GM12878 (cell line): Measurements from ENCODE around the gene SRSF10. TPM values are rescaled to one million over a fixed set of nuclear protein-coding genes. Genes with fewer than 3 reads are reported as not detected.

Experiments used
- ATAC-seq: fragments of 200-7000 bp; cut with Tn5 transposase; 3 replicates; pipeline ENCODE4 v1.9.1; 2020; ENCODE audit warnings: mild to moderate bottlenecking, moderate library complexity
- BruUV-seq: library from RNA; stranded (reverse); fragments of 400-500 nt; replicated peaks from 2 replicates; lab custom pipeline; 2021; lab: Mats Ljungman, UMichigan
- CTCF ChIA-PET: fragments of 300-600 bp; sonication (Branson Sonifier 250); formaldehyde crosslinking; extraction: SDS; loops from one replicate; lab custom pipeline; 2021; ENCODE audit warnings: inconsistent platforms; lab: Yijun Ruan, JAX
- POLR2A ChIA-PET: fragments of 350-600 bp; formaldehyde crosslinking; extraction: SDS; loops from one replicate; lab custom pipeline; 2021; ENCODE audit warnings: inconsistent platforms; lab: Charles Lee
- RAD21 ChIA-PET: fragments of 300-600 bp; sonication (Branson Sonifier 250); formaldehyde crosslinking; loops from one replicate; lab custom pipeline; 2023; ENCODE audit warnings: antibody characterized with exemption; ENCODE audit not compliant: unreplicated experiment; lab: Charles Lee
- SMC1A ChIA-PET: fragments of 300-600 bp; sonication (Branson Sonifier 250); formaldehyde crosslinking; loops from one replicate; lab custom pipeline; 2023; ENCODE audit not compliant: unreplicated experiment, uncharacterized antibody; lab: Charles Lee
- DNase-seq: peaks from one replicate; pipeline ENCODE4 v3.0.0-alpha.2; 2011; ENCODE audit warnings: low read depth, low spot score
- FAIRE-seq: peaks from 3 replicates; lab custom pipeline; 2011; peaks lifted over from hg19 to GRCh38; lab: Jason Lieb, UNC
- H2AFZ ChIP-seq: 2 replicates; pipeline ENCODE4 v1.6.0; 2011; ENCODE audit warnings: low read depth, low read length, control low read depth; ENCODE audit not compliant: control insufficient read depth
- H3K27ac ChIP-seq: 2 replicates; pipeline ENCODE4 v1.5.1; 2011; ENCODE audit warnings: control low read depth; ENCODE audit not compliant: control insufficient read depth, insufficient read depth
- H3K27me3 ChIP-seq, 2 experiments: replicated peaks in 1 of 2; 2 replicates each; pipeline versions ENCODE4 v1.6.0 to v1.6.1; 2011; ENCODE audit warnings: low read length in 1 of 2; ENCODE audit not compliant: control insufficient read depth in 2 of 2, insufficient read depth in 2 of 2
- H3K36me3 ChIP-seq, 2 experiments: 2 replicates each; pipeline ENCODE4 v1.5.1; 2011; ENCODE audit warnings: low read length in 1 of 2; ENCODE audit not compliant: control insufficient read depth in 2 of 2, insufficient read depth in 2 of 2
- H3K4me1 ChIP-seq: 2 replicates; pipeline ENCODE4 v1.6.1; 2011; ENCODE audit warnings: mild to moderate bottlenecking, low read length, moderate library complexity, mixed read lengths; ENCODE audit not compliant: control insufficient read depth, insufficient read depth
- H3K4me2 ChIP-seq: 2 replicates; pipeline ENCODE4 v1.6.0; 2011; ENCODE audit warnings: control low read depth; ENCODE audit not compliant: control insufficient read depth, insufficient read depth
- H3K4me3 ChIP-seq: fragments of 200-600 bp; sonication (generic); 2 replicates; pipeline ENCODE4 v1.5.1; 2016
- H3K79me2 ChIP-seq: 2 replicates; pipeline ENCODE4 v1.6.0; 2011; ENCODE audit warnings: low read length; ENCODE audit not compliant: control insufficient read depth, insufficient read depth
- H3K9ac ChIP-seq: 2 replicates; pipeline ENCODE4 v1.8.0; 2011; ENCODE audit warnings: low read length, control low read depth, mixed read lengths; ENCODE audit not compliant: control insufficient read depth, insufficient read depth
- H3K9me3 ChIP-seq: replicated peaks from 3 replicates; pipeline ENCODE4 v1.5.1; 2011; ENCODE audit warnings: mild to moderate bottlenecking, low read length; ENCODE audit not compliant: control insufficient read depth, insufficient read depth
- H4K20me1 ChIP-seq: 2 replicates; pipeline ENCODE4 v1.6.0; 2011; ENCODE audit not compliant: control insufficient read depth, insufficient read depth
- CBX5 ChIP-seq: sonication (generic); IDR thresholded peaks from 2 replicates; pipeline ENCODE4 v1.6.1; 2016; ENCODE audit warnings: low read depth, moderate library complexity, mild to moderate bottlenecking, inconsistent platforms
- CEBPB ChIP-seq, 2 experiments: fragments of 150-350 bp in 1 of 2; IDR thresholded peaks; 2 replicates each; pipeline ENCODE4 v1.6.1; 2012 to 2014; ENCODE audit warnings: low read depth in 2 of 2, low read length in 2 of 2, borderline replicate concordance in 1 of 2, inconsistent platforms in 1 of 2
- CREB1 ChIP-seq: IDR thresholded peaks from 2 replicates; pipeline ENCODE4 v1.6.1; 2012; ENCODE audit warnings: low read depth, mild to moderate bottlenecking, inconsistent platforms
- JUNB ChIP-seq: IDR thresholded peaks from 2 replicates; pipeline ENCODE4 v1.6.1; 2016; ENCODE audit warnings: antibody characterized with exemption, mild to moderate bottlenecking
- MEF2B ChIP-seq: fragments of 450-650 bp; IDR thresholded peaks from 2 replicates; pipeline ENCODE4 v1.6.1; 2018; ENCODE audit warnings: mild to moderate bottlenecking, moderate library complexity; ENCODE audit not compliant: partially characterized antibody, poor library complexity, severe bottlenecking
- MTA2 ChIP-seq: fragments of 450-650 bp; IDR thresholded peaks from 2 replicates; pipeline ENCODE4 v1.6.1; 2016; ENCODE audit warnings: low read depth, mild to moderate bottlenecking, moderate library complexity
- NFYB ChIP-seq: IDR thresholded peaks from 2 replicates; pipeline ENCODE4 v1.6.1; 2011; ENCODE audit warnings: low read depth, mild to moderate bottlenecking, low read length, improper control_type of control experiment, moderate library complexity; ENCODE audit not compliant: insufficient read depth
- NR2F1 ChIP-seq: fragments of 450-650 bp; conservative IDR thresholded peaks from 2 replicates; pipeline ENCODE4 v1.6.1; 2017; ENCODE audit warnings: mild to moderate bottlenecking
- RELA ChIP-seq: fragments of 450-650 bp; IDR thresholded peaks from 2 replicates; pipeline ENCODE4 v1.8.0; 2014; ENCODE audit warnings: borderline replicate concordance; ENCODE audit not compliant: partially characterized antibody
- RFX5 ChIP-seq: IDR thresholded peaks from 2 replicates; pipeline ENCODE4 v1.6.1; 2011; ENCODE audit warnings: low read depth, low read length, improper control_type of control experiment
- SREBF1 ChIP-seq: IDR thresholded peaks from 2 replicates; pipeline ENCODE4 v1.6.1; 2012; ENCODE audit warnings: mild to moderate bottlenecking, low read length
- SREBF2 ChIP-seq: IDR thresholded peaks from 2 replicates; pipeline ENCODE4 v1.6.1; 2012; ENCODE audit warnings: mild to moderate bottlenecking, low read length
- ZNF207 ChIP-seq: fragments of 450-650 bp; IDR thresholded peaks from 2 replicates; pipeline ENCODE4 v1.6.1; 2014; ENCODE audit warnings: antibody characterized with exemption, mild to moderate bottlenecking, borderline replicate concordance
- WGBS: methylation state at CpG from one replicate; pipeline ENCODE4 v1.1.6; 2016; ENCODE audit warnings: low lambda C conversion rate; ENCODE audit not compliant: insufficient replicate concordance, insufficient coverage; ENCODE audit errors: missing lambda C conversion rate; 5-methylcytosine and 5-hydroxymethylcytosine counted together
- in situ Hi-C: fragments of 300-500 bp; cut with MboI; formaldehyde crosslinking; loops from 9 replicates; pipeline ENCODE4 v1.14.3; 2018; ENCODE audit warnings: mixed read lengths
- intact Hi-C: fragments of 100-400 bp; cut with micrococcal nuclease; formaldehyde crosslinking; loops from one replicate; pipeline ENCODE4 v1.14.2; 2022; ENCODE audit not compliant: unreplicated experiment
- polyA plus RNA-seq, 11 experiments: library from polyadenylated mRNA; depleted of rRNA in 4 of 11; unstranded in 6 of 11; stranded (reverse) in 5 of 11; fragments of >200 nt; fragmentation: Nextera tagmentation in 4 of 11; fragmentation: Illumina TruSeq in 1 of 11; extraction: Ambion mirVana in 4 of 11; extraction: Trizol in 1 of 11; gene quantifications; 1 replicate in 1 of 11; 2 replicates in 10 of 11; pipeline versions ENCODE4 v1.2.1 to v1.2.3, GENCODE V29; 2011 to 2016; ENCODE audit warnings: inconsistent platforms in 2 of 11, missing spikeins in 2 of 11, low read depth in 1 of 11
- total RNA-seq, 4 experiments: library from RNA; depleted of rRNA in 3 of 4; stranded (reverse); fragments of >200 nt in 3 of 4; fragmentation: Illumina TruSeq in 1 of 4; extraction: Trizol in 1 of 4; gene quantifications; 2 replicates each; pipeline versions ENCODE4 v1.2.1 to v1.2.3, GENCODE V29; 2013 to 2021
- TF ChIP-seq, protein P1 (sequence below): IDR thresholded peaks from 2 replicates; pipeline ENCODE4 v1.6.1; 2011; ENCODE audit warnings: low read depth, mild to moderate bottlenecking, low read length, moderate library complexity, borderline replicate concordance; ENCODE audit errors: extremely low read depth

SRSF10 gene
- total and polyA plus RNA-seq, 10 of the 15 experiments (the other 5 are each of a cell fraction or from before 2014, with no cell fraction given), result 157 to 279 (median 222) TPM

DNA sequence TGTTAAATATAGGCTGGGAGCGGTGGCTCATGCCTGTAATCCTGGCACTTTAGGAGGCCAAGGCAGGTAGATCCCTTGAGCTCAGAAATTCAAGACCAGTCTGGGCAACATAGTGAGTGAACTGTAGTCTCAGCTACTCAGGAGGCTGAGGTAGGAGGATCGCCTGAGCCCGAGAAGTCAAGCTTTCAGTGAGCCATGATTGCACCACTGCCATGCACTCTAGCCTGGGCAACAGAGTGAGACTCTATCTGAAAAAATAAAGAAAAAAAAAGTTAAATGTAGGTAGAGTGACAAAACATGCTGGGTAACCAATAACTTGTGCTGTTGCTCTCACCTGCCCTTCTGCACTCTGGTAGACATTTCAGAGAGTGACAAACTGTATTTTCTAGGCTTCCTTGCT lies 25.0 kb upstream of the SRSF10 start:
- H3K9ac ChIP-seq, result no peak overlapping the region
- no peaks in the 10 kb centered on the region for H4K20me1 ChIP-seq
- CTCF ChIA-PET, result interaction anchor here (1.2 to 7.2 kb wide), 3 partner anchors 9 to 48 kb away, joined by 3 to 51 read pairs (median 10); no protein-coding TSS in a partner anchor
- H3K36me3 ChIP-seq, result no peaks in the 10 kb centered on the region
- H2AFZ ChIP-seq, result no peak overlapping the region
- in situ Hi-C loops (no loop called here), intact Hi-C loops (no loop called here)
- WGBS, result 86% methylated on average over 3 of the region's 3 CpGs
- RAD21 ChIA-PET, result interaction anchor here (1.3 to 1.6 kb wide), 2 partner anchors 92 to 195 kb away, joined by 3 read pairs; partner anchors contain the start of gene CNR2
- no peak for FAIRE-seq
- no peak overlapping the region for H3K4me3 ChIP-seq
- no peaks in the 10 kb centered on the region for H3K27me3 ChIP-seq
- H3K9me3 ChIP-seq, result no peaks in the 10 kb centered on the region; the same call in 2 of the 3 replicates
- H3K4me1 ChIP-seq, result peaks cover 5% of the 10 kb centered on the region; the same call in 1 of the 2 replicates
- no peak overlapping the region for H3K27ac ChIP-seq
- no peak for DNase-seq
- H3K79me2 ChIP-seq, result no peaks in the 10 kb centered on the region
- TF ChIP-seq CEBPB (IDR thresholded peaks at IDR 0.05; ENCODE audit: borderline replicate concordance in 1 of 2, low read depth in 2 of 2, low read length in 2 of 2) (no peak), JUNB (no peak), ZNF207 (no peak), SREBF1 (no peak), MTA2 (no peak), CREB1 (no peak), RELA (no peak), MEF2B (no peak), NR2F1 (no peak), NFYB (no peak), RFX5 (no peak), SREBF2 (no peak), CBX5 (no peak)
- TF ChIP-seq, protein P1, sequence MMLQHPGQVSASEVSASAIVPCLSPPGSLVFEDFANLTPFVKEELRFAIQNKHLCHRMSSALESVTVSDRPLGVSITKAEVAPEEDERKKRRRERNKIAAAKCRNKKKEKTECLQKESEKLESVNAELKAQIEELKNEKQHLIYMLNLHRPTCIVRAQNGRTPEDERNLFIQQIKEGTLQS, result no peak
- no peak overlapping the region for H3K4me2 ChIP-seq
- BruUV-seq, result no TSS peak
- POLR2A ChIA-PET, result interaction anchor here (2.3 kb wide), 1 partner anchor 25 kb away, joined by 11 read pairs; the partner anchor contains the start of gene SRSF10
- SMC1A ChIA-PET, result interaction anchor here (1.0 to 4.6 kb wide), 7 partner anchors 11 to 49 kb away, joined by 3 to 63 read pairs (median 16); partner anchors contain the start of gene SRSF10
- no peak for ATAC-seq
